Activated T-helper 17 cell treated with anti-CD3 and anti-CD28 coated beads, Interleukin-2, amount 50 U/mL, for 72 hours (primary cell): ENCODE results near the gene TINAGL1. TPM values are rescaled to one million over a fixed set of nuclear protein-coding genes. Genes with fewer than 3 reads are reported as not detected.
"Not testable (repeated sequence)": the region's sequence is repeated elsewhere in the genome, so short reads cannot be mapped to it uniquely, and the experiment has no call there.

ENCODE experiments used
- ATAC-seq: fragments of 150-1000 bp; cut with Tn5 transposase; replicated peaks from 2 replicates; pipeline ENCODE4 v1.10.0; 2021; ENCODE audit warnings: mild to moderate bottlenecking, moderate library complexity
- H3K27ac Mint-ChIP-seq: one replicate; pipeline ENCODE4 v1.8.0; 2022; ENCODE audit warnings: mixed read lengths
- H3K27me3 Mint-ChIP-seq: one replicate; pipeline ENCODE4 v1.8.0; 2022; ENCODE audit warnings: mixed read lengths
- H3K36me3 Mint-ChIP-seq: one replicate; pipeline ENCODE4 v1.8.0; 2022; ENCODE audit warnings: low read depth, mild to moderate bottlenecking, mixed read lengths
- H3K4me1 Mint-ChIP-seq: one replicate; pipeline ENCODE4 v1.8.0; 2022; ENCODE audit warnings: mixed read lengths
- H3K4me3 Mint-ChIP-seq: one replicate; pipeline ENCODE4 v1.8.0; 2022; ENCODE audit warnings: mild to moderate bottlenecking, mixed read lengths
- H3K9me3 Mint-ChIP-seq: one replicate; pipeline ENCODE4 v1.8.0; 2022; ENCODE audit warnings: mixed read lengths
- total RNA-seq, 2 donors: library from RNA; stranded (reverse); gene quantifications; one replicate each; pipeline ENCODE4 v1.2.3, GENCODE V29; 2022

The TINAGL1 gene
- total RNA-seq, 2 donors from 2014 or later = not detected

DNA sequence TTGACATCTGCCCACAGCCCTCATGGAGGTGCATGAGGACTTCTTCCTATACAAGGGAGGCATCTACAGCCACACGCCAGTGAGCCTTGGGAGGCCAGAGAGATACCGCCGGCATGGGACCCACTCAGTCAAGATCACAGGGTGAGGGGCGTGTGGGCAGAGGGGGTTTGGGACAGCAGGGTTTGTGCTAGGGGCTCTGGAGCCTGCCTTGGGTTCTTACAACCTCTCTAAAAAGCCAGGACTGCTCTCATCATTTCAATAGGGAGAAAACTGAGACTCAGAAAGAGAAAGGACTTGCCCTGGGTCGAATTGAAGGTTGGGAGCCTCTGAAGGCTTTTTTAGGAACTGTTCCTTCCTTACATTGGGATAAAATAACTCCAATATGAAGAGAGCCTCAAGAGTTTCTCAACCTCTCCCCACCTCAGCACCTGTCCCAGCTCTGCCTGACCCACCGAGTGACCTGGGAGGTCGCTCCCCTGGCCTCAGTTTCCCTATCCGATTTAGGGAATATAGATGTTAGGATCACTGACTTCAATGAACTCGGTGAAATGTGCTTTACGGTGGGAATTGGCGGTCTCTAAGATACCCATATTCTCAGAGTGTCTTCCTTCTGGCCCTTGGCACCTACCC, 9.5 kb downstream of the TINAGL1 start:
- ATAC-seq = no peak
- H3K27ac Mint-ChIP-seq = no peak overlapping the region
- no peaks in the 10 kb centered on the region for H3K9me3 Mint-ChIP-seq
- H3K4me3 Mint-ChIP-seq = no peak overlapping the region
- H3K27me3 Mint-ChIP-seq = peaks cover 9% of the 10 kb centered on the region
- no peaks in the 10 kb centered on the region for H3K36me3 Mint-ChIP-seq
- H3K4me1 Mint-ChIP-seq = no peaks in the 10 kb centered on the region

GRCh38 chr1:31586376-31587327, 10.3 kb downstream of the TINAGL1 start:
- H3K4me1 Mint-ChIP-seq = no peaks in the 10 kb centered on the region
- no peak overlapping the region for H3K4me3 Mint-ChIP-seq
- no peaks in the 10 kb centered on the region for H3K36me3 Mint-ChIP-seq
- H3K27me3 Mint-ChIP-seq = peaks cover 12% of the 10 kb centered on the region
- no peak for ATAC-seq
- no peaks in the 10 kb centered on the region for H3K9me3 Mint-ChIP-seq
- H3K27ac Mint-ChIP-seq = no peak overlapping the region

DNA sequence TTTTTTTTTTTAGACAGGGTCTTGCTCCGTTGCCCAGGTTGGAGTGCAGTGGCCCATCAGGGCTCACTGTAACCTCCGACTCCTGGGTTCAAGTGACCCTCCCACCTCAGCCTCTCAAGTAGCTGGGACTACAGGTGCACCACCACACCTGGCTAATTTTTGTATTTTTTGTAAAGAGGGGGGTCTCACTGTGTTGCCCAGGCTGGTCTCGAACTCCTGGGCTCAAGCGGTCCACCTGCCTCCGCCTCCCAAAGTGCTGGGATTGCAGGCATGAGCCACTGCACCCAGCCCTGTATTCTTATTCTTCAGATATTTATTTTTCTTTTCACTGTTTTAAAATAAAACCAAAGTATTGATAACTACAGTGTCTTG, 11.0 kb downstream of the TINAGL1 start:
- not testable (repeated sequence) for H3K27ac Mint-ChIP-seq, ATAC-seq, H3K4me3 Mint-ChIP-seq, H3K4me1 Mint-ChIP-seq, H3K9me3 Mint-ChIP-seq, H3K36me3 Mint-ChIP-seq
- peaks cover 18% of the 10 kb centered on the region for H3K27me3 Mint-ChIP-seq

- no peak overlapping the region for H3K27ac Mint-ChIP-seq
- H3K36me3 Mint-ChIP-seq = no peaks in the 10 kb centered on the region
Measured at GRCh38 chr1:31587720-31588423, 11.6 kb downstream of the TINAGL1 start.

DNA sequence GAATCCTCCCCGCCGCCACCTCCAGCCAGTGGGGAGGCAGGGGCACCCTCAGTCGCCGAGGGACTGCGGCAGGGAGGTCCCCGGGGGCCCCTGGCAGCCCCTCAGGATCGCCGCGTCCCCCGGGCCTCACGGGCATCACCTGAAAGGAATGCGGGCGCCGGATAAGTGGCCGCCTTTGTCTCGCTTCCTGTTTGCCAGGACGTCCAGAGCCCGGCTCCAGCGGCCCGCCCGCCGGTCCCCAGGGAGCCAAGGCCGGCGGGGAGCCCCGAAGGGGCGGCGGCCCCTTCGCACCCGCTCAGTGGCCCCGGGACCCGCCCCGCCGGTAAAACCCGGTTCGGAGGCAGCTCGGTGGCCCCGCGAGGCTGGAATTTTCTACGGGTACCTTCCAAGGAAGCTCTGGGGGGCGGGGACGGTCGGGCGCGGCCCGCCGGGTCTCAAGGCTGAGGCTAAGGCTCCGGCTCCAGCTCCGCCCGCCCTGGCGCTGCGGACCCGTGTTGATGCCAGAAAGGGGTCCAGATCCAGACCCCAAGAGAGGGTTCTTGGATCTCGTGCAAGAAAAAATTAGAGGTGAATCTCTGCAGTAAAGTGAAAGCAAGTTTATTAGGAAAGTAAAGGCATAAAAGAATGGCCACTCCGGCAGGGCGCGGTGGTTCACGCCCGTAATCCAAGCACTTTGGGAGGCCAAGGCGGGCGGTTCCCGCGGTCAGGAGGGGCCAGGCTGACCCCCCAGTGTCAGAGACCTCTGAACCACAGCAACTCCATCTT, 12.6 kb downstream of the TINAGL1 start:
- no peaks in the 10 kb centered on the region for H3K4me1 Mint-ChIP-seq
- no peaks in the 10 kb centered on the region for H3K36me3 Mint-ChIP-seq
- H3K4me3 Mint-ChIP-seq = no peak overlapping the region
- no peak for ATAC-seq
- H3K9me3 Mint-ChIP-seq = no peaks in the 10 kb centered on the region
- peaks cover 18% of the 10 kb centered on the region for H3K27me3 Mint-ChIP-seq
- no peak overlapping the region for H3K27ac Mint-ChIP-seq

More at GRCh38 chr1:31587720-31588423, 11.6 kb downstream of the TINAGL1 start:
- Mint-ChIP-seq H3K4me3 (no peak overlapping the region), H3K4me1 (no peaks in the 10 kb centered on the region), H3K9me3 (no peaks in the 10 kb centered on the region), H3K27me3 (peaks cover 18% of the 10 kb centered on the region)
- ATAC-seq = peak; percentile 72

GRCh38 chr1:31591425-31592093, 15.2 kb downstream of the TINAGL1 start:
- no peak for ATAC-seq

GRCh38 chr1:31592132-31592531, 15.8 kb downstream of the TINAGL1 start:
- Mint-ChIP-seq H3K4me3 (no peak overlapping the region), H3K9me3 (no peaks in the 10 kb centered on the region), H3K27me3 (peaks cover 18% of the 10 kb centered on the region), H3K4me1 (no peaks in the 10 kb centered on the region), H3K36me3 (no peaks in the 10 kb centered on the region), H3K27ac (no peak overlapping the region)
- ATAC-seq = no peak

More at GRCh38 chr1:31591425-31592093, 15.2 kb downstream of the TINAGL1 start:
- no peaks in the 10 kb centered on the region for H3K4me1 Mint-ChIP-seq
- no peaks in the 10 kb centered on the region for H3K9me3 Mint-ChIP-seq
- no peak overlapping the region for H3K27ac Mint-ChIP-seq
- peaks cover 18% of the 10 kb centered on the region for H3K27me3 Mint-ChIP-seq
- no peak overlapping the region for H3K4me3 Mint-ChIP-seq
- H3K36me3 Mint-ChIP-seq = no peaks in the 10 kb centered on the region

GRCh38 chr1:31593136-31593665, 16.9 kb downstream of the TINAGL1 start:
- H3K4me1 Mint-ChIP-seq = no peaks in the 10 kb centered on the region
- ATAC-seq = no peak
- no peak overlapping the region for H3K27ac Mint-ChIP-seq
- no peaks in the 10 kb centered on the region for H3K9me3 Mint-ChIP-seq
- no peaks in the 10 kb centered on the region for H3K36me3 Mint-ChIP-seq
- H3K4me3 Mint-ChIP-seq = no peak overlapping the region
- peaks cover 23% of the 10 kb centered on the region for H3K27me3 Mint-ChIP-seq

DNA sequence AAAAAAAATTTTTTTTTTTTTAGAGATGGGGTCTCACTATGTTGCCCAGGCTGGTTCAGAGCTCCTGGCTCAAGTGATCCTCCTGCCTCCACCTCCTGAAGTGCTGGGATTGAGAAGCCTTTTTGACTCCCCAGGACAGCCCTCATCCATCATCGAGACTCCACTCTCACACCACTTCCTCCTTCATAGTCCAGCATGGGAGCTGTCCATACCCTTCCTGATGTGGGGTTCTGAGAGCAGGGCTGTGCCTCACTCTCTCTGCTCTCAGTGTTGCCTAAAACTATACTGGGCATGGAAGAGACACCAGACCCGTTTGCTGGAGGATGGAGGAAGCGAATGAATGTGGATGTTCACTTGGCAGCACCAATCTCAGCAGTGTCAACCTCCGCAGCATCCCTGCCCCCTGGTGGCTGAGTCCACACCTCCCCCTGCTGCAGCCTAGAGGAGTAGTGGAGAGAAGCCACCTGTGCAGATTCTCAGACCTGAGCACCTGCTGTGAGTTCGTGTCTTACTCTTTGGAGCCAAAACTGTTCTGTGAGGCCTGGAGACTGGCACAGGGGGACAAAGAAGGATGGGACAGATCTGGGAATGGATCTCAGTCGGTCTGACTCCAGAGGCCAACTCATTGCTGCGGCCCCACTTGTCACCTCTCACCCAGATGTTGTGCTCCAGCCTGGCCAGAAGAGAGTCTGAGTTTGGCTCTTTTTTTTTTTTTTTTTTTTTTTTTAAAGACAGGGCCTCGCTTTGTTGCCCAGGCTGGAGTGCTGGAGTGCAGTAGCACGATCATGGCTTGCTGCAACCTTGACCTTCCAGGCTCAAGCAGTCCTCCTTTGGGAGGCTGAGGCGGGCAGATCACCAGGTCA, 17.7 kb downstream of the TINAGL1 start:
- no peaks in the 10 kb centered on the region for H3K36me3 Mint-ChIP-seq
- no peak overlapping the region for H3K27ac Mint-ChIP-seq
- H3K4me3 Mint-ChIP-seq = no peak overlapping the region
- H3K4me1 Mint-ChIP-seq = no peaks in the 10 kb centered on the region
- no peaks in the 10 kb centered on the region for H3K9me3 Mint-ChIP-seq
- ATAC-seq = peak; percentile 90
- H3K27me3 Mint-ChIP-seq = peaks cover 23% of the 10 kb centered on the region

- Mint-ChIP-seq H3K27me3 (peaks cover 14% of the 10 kb centered on the region), H3K36me3 (no peaks in the 10 kb centered on the region), H3K27ac (no peak overlapping the region), H3K4me1 (no peaks in the 10 kb centered on the region), H3K9me3 (no peaks in the 10 kb centered on the region), H3K4me3 (no peak overlapping the region)
- no peak for ATAC-seq
Measured at GRCh38 chr1:31595836-31596736, 19.8 kb downstream of the TINAGL1 start.

GRCh38 chr1:31596737-31597097, 20.4 kb downstream of the TINAGL1 start:
- Mint-ChIP-seq H3K36me3 (no peaks in the 10 kb centered on the region), H3K9me3 (no peaks in the 10 kb centered on the region), H3K4me1 (no peaks in the 10 kb centered on the region), H3K27me3 (peaks cover 11% of the 10 kb centered on the region), H3K4me3 (no peak overlapping the region), H3K27ac (no peak overlapping the region)
- no peak for ATAC-seq

- no peak overlapping the region for H3K4me3 Mint-ChIP-seq
- H3K27me3 Mint-ChIP-seq = peaks cover 5% of the 10 kb centered on the region
- ATAC-seq = no peak
- no peaks in the 10 kb centered on the region for H3K4me1 Mint-ChIP-seq
- H3K36me3 Mint-ChIP-seq = no peaks in the 10 kb centered on the region
- no peak overlapping the region for H3K27ac Mint-ChIP-seq
- no peaks in the 10 kb centered on the region for H3K9me3 Mint-ChIP-seq
Measured at GRCh38 chr1:31598980-31599379, 22.7 kb downstream of the TINAGL1 start.
